HEK293 (cell line): ENCODE data around the gene KDM4C.

Experiments
- CTCF ChIA-PET: fragments of 350-600 bp; formaldehyde crosslinking; extraction: SDS; loops from one replicate; lab custom pipeline; 2021; ENCODE audit warnings: antibody characterized with exemption; lab: Yijun Ruan, JAX
- POLR2A ChIA-PET: fragments of 300-600 bp; formaldehyde crosslinking; extraction: SDS; loops from one replicate; lab custom pipeline; 2020; ENCODE audit warnings: antibody characterized with exemption, inconsistent platforms; lab: Yijun Ruan, JAX
- H3K27ac ChIP-seq: fragments of 200-500 bp; sonication (Bioruptor generic); 2 replicates; pipeline ENCODE4 v1.5.1; 2014; ENCODE audit warnings: low read depth, low read length, control low read depth, inconsistent platforms; ENCODE audit errors: extremely low read depth
- H3K36me3 ChIP-seq, 2 experiments: fragments of 200-500 bp in 1 of 2; sonication (Bioruptor generic) in 1 of 2; 1 replicate in 1 of 2; 2 replicates in 1 of 2; pipeline ENCODE4 v1.5.1; 2014 to 2017; ENCODE audit warnings: inconsistent platforms in 2 of 2, low read length in 2 of 2; ENCODE audit not compliant: control insufficient read depth in 2 of 2, insufficient read depth in 1 of 2
- H3K4me1 ChIP-seq: fragments of 200-500 bp; sonication (Bioruptor generic); 2 replicates; pipeline ENCODE4 v1.5.1; 2014; ENCODE audit warnings: mild to moderate bottlenecking, low read length, inconsistent platforms; ENCODE audit not compliant: control insufficient read depth, insufficient read depth
- H3K4me3 ChIP-seq: 2 replicates; pipeline ENCODE4 v1.5.1; 2011; ENCODE audit warnings: low read depth, mild to moderate bottlenecking, control low read depth, low read length, moderate library complexity
- H3K9me3 ChIP-seq: fragments of 200-500 bp; sonication (Bioruptor generic); 2 replicates; pipeline ENCODE4 v1.5.1; 2014; ENCODE audit warnings: low read depth, low read length, inconsistent platforms; ENCODE audit not compliant: control insufficient read depth, insufficient read depth
- GLIS2 ChIP-seq: fragments of 450-650 bp; formaldehyde crosslinking; IDR thresholded peaks from 2 replicates; pipeline ENCODE4 v1.5.1; 2016; ENCODE audit warnings: missing biosample characterization, missing genetic modification characterization
- IKZF3 ChIP-seq: fragments of 450-650 bp; IDR thresholded peaks from 2 replicates; pipeline ENCODE4 v1.5.0; 2018; ENCODE audit warnings: missing biosample characterization, mild to moderate bottlenecking, missing genetic modification characterization, moderate library complexity
- REST ChIP-seq: fragments of 450-650 bp; formaldehyde crosslinking; IDR thresholded peaks from 2 replicates; pipeline ENCODE4 v1.5.1; 2016; ENCODE audit warnings: missing biosample characterization, missing genetic modification characterization
- ZFP69B ChIP-seq: fragments of 450-650 bp; formaldehyde crosslinking; IDR thresholded peaks from 2 replicates; pipeline ENCODE4 v1.5.1; 2016; ENCODE audit warnings: missing biosample characterization, missing genetic modification characterization
- ZNF121 ChIP-seq: fragments of 450-650 bp; formaldehyde crosslinking; IDR thresholded peaks from 2 replicates; pipeline ENCODE4 v1.5.1; 2016; ENCODE audit warnings: missing biosample characterization, missing genetic modification characterization
- ZNF146 ChIP-seq: fragments of 450-650 bp; formaldehyde crosslinking; IDR thresholded peaks from 2 replicates; pipeline ENCODE4 v1.5.1; 2016; ENCODE audit warnings: missing biosample characterization, missing genetic modification characterization
- ZNF148 ChIP-seq: fragments of 450-650 bp; formaldehyde crosslinking; IDR thresholded peaks from 2 replicates; pipeline ENCODE4 v1.5.0; 2017; ENCODE audit warnings: missing biosample characterization, missing genetic modification characterization, borderline replicate concordance
- ZNF169 ChIP-seq: fragments of 450-650 bp; formaldehyde crosslinking; IDR thresholded peaks from 2 replicates; pipeline ENCODE4 v1.5.1; 2016; ENCODE audit warnings: missing biosample characterization, missing genetic modification characterization
- ZNF2 ChIP-seq: fragments of 450-650 bp; formaldehyde crosslinking; IDR thresholded peaks from 2 replicates; pipeline ENCODE4 v1.5.1; 2016; ENCODE audit warnings: missing biosample characterization, missing genetic modification characterization
- ZNF26 ChIP-seq: fragments of 450-650 bp; formaldehyde crosslinking; IDR thresholded peaks from 2 replicates; pipeline ENCODE4 v1.5.1; 2016; ENCODE audit warnings: missing biosample characterization, missing genetic modification characterization
- ZNF274 ChIP-seq, 2 experiments: fragments of 200-500 bp in 1 of 2; fragments of 450-650 bp in 1 of 2; sonication (Bioruptor generic) in 1 of 2; formaldehyde crosslinking in 1 of 2; IDR thresholded peaks; 2 replicates each; pipeline versions ENCODE4 v1.5.1 to v1.6.1; 2014 to 2016; ENCODE audit warnings: borderline replicate concordance in 1 of 2, inconsistent platforms in 1 of 2, low read length in 1 of 2, missing biosample characterization in 1 of 2, missing genetic modification characterization in 1 of 2
- ZNF280C ChIP-seq: fragments of 450-650 bp; formaldehyde crosslinking; IDR thresholded peaks from 2 replicates; pipeline ENCODE4 v1.5.1; 2016; ENCODE audit warnings: missing biosample characterization, missing genetic modification characterization
- ZNF335 ChIP-seq: fragments of 450-650 bp; formaldehyde crosslinking; conservative IDR thresholded peaks from 2 replicates; pipeline ENCODE4 v1.5.1; 2016; ENCODE audit warnings: missing biosample characterization, missing genetic modification characterization
- ZNF354C ChIP-seq: fragments of 450-650 bp; formaldehyde crosslinking; IDR thresholded peaks from 2 replicates; pipeline ENCODE4 v1.5.1; 2016; ENCODE audit warnings: missing biosample characterization, missing genetic modification characterization, low read depth, borderline replicate concordance
- ZNF48 ChIP-seq: fragments of 450-650 bp; formaldehyde crosslinking; IDR thresholded peaks from 2 replicates; pipeline ENCODE4 v1.5.1; 2016; ENCODE audit warnings: missing biosample characterization, missing genetic modification characterization
- ZNF544 ChIP-seq: fragments of 450-650 bp; formaldehyde crosslinking; IDR thresholded peaks from 2 replicates; pipeline ENCODE4 v1.5.0; 2017; ENCODE audit warnings: missing biosample characterization, missing genetic modification characterization
- ZNF747 ChIP-seq: fragments of 450-650 bp; formaldehyde crosslinking; IDR thresholded peaks from 2 replicates; pipeline ENCODE4 v1.5.1; 2016; ENCODE audit warnings: missing biosample characterization, missing genetic modification characterization
- ZSCAN18 ChIP-seq: fragments of 450-650 bp; formaldehyde crosslinking; IDR thresholded peaks from 2 replicates; pipeline ENCODE4 v1.5.1; 2016; ENCODE audit warnings: missing biosample characterization, missing genetic modification characterization

The KDM4C gene

GRCh38 chr9:7173139-7173538 is 415.4 kb downstream of the KDM4C start:
- CTCF ChIA-PET = interaction anchor here (1.4 to 1.5 kb wide), 2 partner anchors 13 to 120 kb away, joined by 3 read pairs; no protein-coding TSS in a partner anchor
- H3K36me3 ChIP-seq = no peaks in the 10 kb centered on the region

GRCh38 chr9:7174301-7174700 is 416.5 kb downstream of the KDM4C start:
- H3K4me1 ChIP-seq = no peaks in the 10 kb centered on the region
- no peaks in the 10 kb centered on the region for H3K36me3 ChIP-seq
- TF ChIP-seq ZNF169 (tag by site-specific recombination) (no peak), ZSCAN18 (tag by site-specific recombination) (no peak), ZNF544 (tag by site-specific recombination) (no peak), ZNF121 (tag by site-specific recombination) (no peak), ZNF274 (IDR thresholded peaks at IDR 0.05; ENCODE audit: low read length) (no peak), ZNF274 (tag by site-specific recombination; IDR thresholded peaks at IDR 0.05; ENCODE audit: borderline replicate concordance) (no peak), IKZF3 (tag by site-specific recombination) (no peak), REST (tag by site-specific recombination) (no peak), ZNF48 (no peak), ZNF146 (tag by site-specific recombination) (no peak)
- TF ChIP-seq, all 188 proteins: peak for 0
- ChIA-PET POLR2A (no interaction called here), CTCF (interaction anchor here (0.6 to 0.7 kb wide), 4 partner anchors 206 to 675 kb away, joined by 3 to 4 read pairs (median 3); no protein-coding TSS in a partner anchor)
- Histone ChIP-seq H3K9me3 (no peaks in the 10 kb centered on the region), H3K27ac (no peak overlapping the region), H3K4me3 (no peak overlapping the region)

More at GRCh38 chr9:7173139-7173538, 415.4 kb downstream of the KDM4C start:
- TF ChIP-seq ZNF354C = no peak
- no peak for TF ChIP-seq ZNF747 (tag by site-specific recombination)
- no peak for TF ChIP-seq GLIS2 (tag by site-specific recombination)
- TF ChIP-seq ZFP69B (tag by site-specific recombination) = no peak
- no peak for TF ChIP-seq ZNF2 (tag by site-specific recombination)
- TF ChIP-seq ZNF280C (tag by site-specific recombination) = no peak
- no peak for TF ChIP-seq ZNF26 (tag by site-specific recombination)
- TF ChIP-seq ZNF335 (tag by site-specific recombination) = no peak
- no peak for TF ChIP-seq ZNF148 (tag by site-specific recombination)
- Histone ChIP-seq H3K27ac (no peak overlapping the region), H3K4me3 (no peak overlapping the region), H3K9me3 (no peaks in the 10 kb centered on the region), H3K4me1 (no peaks in the 10 kb centered on the region)
- POLR2A ChIA-PET = no interaction called here
